Spleen (tissue), 7 donors: Measurements from ENCODE around the gene RNF26.

Source experiments
- CTCF ChIP-seq, 11 experiments: fragments of 200-600 bp in 7 of 11; fragments of 450-650 bp in 4 of 11; sonication (generic) in 4 of 11; IDR thresholded peaks in 8 of 11; conservative IDR thresholded peaks in 3 of 11; 1 replicate in 7 of 11; 2 replicates in 4 of 11; pipeline versions ENCODE4 v1.4.0 to v1.8.0; 2016 to 2021; ENCODE audit warnings: antibody characterized with exemption in 11 of 11, inconsistent platforms in 4 of 11, mild to moderate bottlenecking in 1 of 11
- POLR2A ChIP-seq, 3 donors: fragments of 450-650 bp; IDR thresholded peaks; one replicate each; pipeline ENCODE4 v1.5.1; 2017; ENCODE audit warnings: antibody characterized with exemption in 3 of 3, mild to moderate bottlenecking in 1 of 3
- POLR2AphosphoS5 ChIP-seq, 3 donors: sonication (generic); formaldehyde crosslinking; IDR thresholded peaks; one replicate each; pipeline ENCODE4 v1.5.1; 2017; ENCODE audit warnings: antibody characterized with exemption in 3 of 3
- donor health status: DM: no; HTN: no; CAD: no; lungs with moderate emphysema.
- donor health status: DM: no; HTN: no; CAD: no.
- donor health status: DM: no; HTN: no; CAD: no.

- TF ChIP-seq CTCF (IDR thresholded peaks at IDR 0.05 in 8 of 11, conservative IDR thresholded peaks at IDR 0.05 in 3 of 11), result no peak
- no peak for TF ChIP-seq POLR2A (IDR thresholded peaks at IDR 0.05)
- peak in 2 of 3 donors; percentile 32 to 33 for TF ChIP-seq POLR2AphosphoS5 (IDR thresholded peaks at IDR 0.05)
Measured at GRCh38 chr11:119306373-119306890, 27.9 kb upstream of the RNF26 start.
